NCI-H128 (cell line): ENCODE measurements around the gene TNFAIP1.

Experiments used
- DNase-seq: peaks from one replicate; lab custom pipeline; 2025; ENCODE audit not compliant: unreplicated experiment; lab: John Stamatoyannopoulos, UW

Gene TNFAIP1

DNA sequence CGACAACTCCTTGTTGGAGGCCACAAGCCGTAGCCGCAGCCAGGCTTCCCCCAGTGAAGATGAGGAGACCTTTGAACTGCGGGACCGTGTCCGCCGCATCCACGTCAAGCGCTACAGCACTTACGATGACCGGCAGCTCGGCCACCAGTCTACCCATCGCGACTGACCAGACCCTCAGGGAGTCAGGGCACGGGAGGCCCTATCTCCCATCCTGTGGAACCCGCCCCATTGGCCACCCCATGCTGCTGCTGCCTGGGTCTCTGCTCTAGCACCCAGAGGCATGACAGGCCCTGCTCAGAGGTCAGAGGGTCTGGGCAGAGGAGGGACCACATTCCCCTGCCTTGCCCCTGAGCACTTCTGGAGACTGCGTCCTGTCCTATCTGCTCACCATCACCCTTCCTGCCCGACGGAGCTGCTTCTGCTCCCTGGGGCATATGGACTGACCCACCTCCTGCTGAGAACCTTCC lies 8.9 kb downstream of the TNFAIP1 start:
- DNase-seq: no peak

DNA sequence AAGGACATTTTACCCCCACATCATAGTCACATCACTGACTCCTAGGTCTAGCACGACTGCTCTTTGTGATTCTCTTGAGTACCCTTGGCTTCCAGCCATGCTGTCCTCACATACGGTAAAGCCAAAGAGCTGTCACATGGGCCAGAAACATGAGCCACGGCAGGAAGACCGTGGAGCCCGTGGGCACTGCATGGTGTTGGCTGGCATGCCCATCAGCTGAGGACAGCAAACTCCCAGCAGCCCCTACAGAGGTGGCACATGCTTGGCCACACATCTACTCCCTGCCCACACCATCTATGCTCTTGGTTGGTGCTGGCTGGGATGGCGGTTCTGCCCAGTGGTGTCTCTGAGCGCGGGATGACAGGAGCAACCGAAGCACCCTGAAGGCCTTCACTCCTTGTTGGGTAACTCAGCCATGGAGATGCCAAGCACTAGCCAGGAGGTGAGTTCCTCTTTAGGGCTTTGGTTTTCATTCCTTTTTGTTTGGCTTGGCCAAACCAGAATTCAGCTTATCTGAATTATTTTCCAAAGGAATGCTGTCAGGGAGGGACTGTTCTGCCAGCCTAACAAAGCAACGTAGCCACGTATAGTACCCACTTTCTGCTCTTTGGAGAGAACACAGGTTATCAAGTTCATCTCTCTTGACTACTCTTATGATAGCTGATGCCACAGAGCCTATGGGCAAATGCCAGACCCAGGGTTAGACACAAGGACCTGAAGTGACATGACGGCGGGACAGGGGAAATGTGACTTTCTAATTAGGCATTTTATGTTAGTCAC lies 10.0 kb downstream of the TNFAIP1 start:
- no peak for DNase-seq

DNA sequence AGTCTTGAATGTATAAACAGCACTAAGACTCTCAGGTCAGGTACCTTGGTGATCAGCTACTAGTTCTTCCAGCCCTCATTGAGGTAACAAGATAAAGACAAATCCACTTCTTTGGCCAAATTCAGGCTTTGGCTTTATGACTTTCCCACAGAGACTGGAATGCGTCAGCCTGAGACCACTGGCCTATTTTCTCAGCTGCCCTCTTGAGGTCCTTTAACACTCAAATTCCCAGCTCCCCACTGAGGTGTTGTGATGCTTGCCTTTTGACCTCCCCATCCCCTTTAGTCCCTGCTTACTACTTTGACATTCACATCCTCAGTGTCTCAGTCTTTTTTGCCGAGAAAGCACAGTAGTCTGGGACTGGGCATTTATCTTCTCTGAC lies 10.6 kb downstream of the TNFAIP1 start:
- no peak for DNase-seq

DNA sequence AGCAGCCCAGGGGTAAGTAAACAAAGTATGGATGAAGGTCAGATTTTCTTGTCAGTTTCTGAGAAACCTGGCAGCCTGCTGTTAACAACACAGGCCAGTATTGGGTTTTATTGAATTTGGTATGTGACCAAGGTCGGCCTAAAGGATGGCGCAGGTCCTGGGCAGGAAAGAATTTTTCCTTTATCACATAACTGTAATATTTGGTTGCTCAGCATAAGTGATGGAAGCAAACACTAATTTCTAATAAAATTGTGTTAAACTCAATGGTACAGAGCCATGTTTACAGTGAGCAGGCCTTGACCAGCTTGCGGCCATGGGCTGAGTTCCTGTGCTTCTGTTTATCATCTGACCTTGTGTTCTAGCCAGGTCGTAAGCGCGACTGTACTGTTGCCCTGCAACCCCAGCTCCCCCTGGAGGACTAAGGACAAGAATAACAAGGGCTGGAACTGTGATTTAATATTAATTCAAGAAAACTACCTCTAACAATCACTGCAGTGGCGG lies 11.2 kb downstream of the TNFAIP1 start:
- DNase-seq: no peak

DNA sequence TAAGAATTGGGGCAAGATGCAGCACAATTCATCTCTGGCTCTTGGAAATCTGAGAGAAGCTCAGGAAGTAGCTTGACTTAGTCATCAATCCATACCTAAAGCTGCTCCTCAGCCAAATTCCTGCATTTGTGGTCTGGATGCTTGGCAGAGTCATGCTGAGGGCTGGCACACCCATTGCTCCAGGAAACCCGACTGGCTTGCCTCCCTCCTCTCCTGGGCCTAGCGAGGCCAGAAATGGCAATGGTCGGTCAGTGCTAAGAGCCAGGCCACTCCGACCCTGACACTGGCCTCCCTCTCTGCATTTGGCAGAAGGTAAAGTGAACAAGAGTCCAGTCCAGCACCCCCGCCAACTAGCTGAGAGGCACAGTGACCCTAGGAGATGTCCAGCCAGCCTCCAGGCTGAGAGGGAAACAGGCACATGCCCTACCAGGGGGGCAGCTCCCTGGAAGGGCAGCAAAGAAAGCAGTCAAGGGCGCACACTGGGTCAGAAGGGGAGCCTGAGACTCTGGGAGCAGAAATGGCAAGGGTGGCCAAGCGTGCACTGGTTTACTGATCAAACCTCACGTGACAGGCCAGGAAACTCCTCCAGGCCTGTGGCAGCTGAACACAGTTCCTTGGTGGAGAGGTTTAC lies 11.8 kb downstream of the TNFAIP1 start:
- DNase-seq: no peak

DNA sequence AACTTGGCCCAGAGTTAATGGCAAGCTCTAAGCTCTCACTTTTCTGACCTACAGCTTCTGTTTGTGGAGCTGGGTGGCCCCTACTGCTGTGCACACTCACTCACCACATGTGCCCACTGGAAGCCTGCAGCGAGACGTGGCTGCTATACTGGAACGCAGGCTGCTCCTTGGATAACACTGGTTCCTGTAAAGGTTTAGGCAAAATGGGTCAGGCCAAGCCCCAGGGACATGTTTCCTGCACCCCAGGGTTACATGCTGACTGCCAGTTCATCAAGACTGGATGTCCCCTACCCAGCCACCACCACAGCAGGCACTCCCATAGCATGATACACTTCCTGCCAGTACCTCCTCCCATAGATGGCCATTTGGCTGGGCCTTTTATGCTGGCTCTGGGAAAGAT lies 13.4 kb downstream of the TNFAIP1 start:
- DNase-seq: no peak

DNA sequence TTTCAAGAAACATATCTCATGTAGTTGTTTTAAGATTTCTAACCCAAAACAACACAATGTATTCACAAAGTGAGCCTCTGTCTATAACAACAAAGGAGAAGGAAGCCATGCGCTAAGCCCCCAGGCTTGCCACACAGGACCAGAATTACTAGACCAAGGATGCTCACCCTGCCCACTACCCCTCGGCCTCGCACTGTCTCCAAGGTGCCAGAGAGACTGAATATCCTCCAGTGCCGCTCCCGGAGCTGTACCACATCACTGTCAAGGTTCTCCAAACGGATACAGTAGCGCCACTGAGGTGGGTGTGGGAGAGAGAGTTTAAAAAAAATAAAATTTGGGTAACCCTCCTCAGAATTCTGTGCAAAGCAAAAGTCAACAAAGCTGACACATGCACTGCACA lies 14.7 kb downstream of the TNFAIP1 start:
- no peak for DNase-seq

DNA sequence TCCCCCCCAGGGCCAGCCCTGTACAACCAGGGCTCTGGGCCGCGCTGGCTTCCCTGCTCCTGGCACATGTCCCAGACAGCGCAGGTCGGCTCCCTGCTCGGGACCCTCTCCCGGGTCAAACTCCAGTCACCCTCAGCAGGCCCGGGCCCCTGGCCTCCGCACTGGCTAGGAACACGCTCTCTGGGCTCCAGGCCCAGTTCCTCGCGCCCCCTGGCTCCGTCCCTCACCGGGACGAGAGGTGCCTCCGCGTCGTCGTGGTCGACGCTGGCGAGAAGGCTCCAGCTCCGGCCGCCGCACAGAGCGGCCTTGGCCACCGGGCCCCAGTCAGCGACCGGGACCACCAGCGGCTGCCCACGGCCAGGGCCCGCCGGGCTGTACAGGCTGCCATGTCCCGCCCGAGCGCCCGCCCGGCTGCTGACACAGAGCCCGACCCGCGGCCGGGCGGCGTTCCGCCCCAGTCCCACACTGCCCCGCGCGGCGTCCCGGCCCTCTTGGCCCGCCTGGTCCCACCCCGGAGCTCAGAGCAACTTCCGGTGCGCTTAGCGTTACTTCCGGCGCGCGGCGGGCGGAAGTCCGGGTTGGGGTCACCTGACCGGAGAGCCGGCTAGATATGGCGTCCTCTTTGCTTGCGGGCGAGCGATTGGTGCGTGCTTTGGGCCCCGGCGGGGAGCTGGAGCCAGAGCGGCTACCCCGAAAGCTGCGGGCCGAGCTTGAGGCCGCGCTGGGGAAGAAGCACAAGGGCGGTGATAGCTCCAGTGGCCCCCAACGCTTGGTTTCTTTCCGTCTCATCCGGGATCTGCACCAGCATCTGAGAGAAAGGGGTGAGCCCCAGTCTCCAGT lies 21.7 kb downstream of the TNFAIP1 start, which contains the start of gene POLDIP2:
POLDIP2 (minus strand) TSS at position 467 of the 840 bp plus-strand sequence; CDS start at position 388, 79 bp downstream.
- DNase-seq: peak; percentile 78

DNA sequence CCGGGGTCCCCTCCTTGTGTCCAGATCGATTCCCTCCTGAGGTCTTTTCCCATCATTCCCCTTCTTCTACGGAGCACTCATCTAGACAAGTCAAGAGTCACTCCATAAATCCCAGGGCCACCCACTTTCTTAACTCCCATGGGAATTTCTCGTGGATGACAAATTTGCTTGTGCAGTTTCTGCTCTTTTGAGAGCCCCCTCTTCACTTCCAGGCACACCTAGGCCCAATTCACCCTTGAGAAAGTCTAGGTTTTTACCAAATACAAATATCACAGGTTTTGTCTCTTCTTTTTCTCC lies 22.3 kb downstream of the TNFAIP1 start:
- DNase-seq: no peak

DNA sequence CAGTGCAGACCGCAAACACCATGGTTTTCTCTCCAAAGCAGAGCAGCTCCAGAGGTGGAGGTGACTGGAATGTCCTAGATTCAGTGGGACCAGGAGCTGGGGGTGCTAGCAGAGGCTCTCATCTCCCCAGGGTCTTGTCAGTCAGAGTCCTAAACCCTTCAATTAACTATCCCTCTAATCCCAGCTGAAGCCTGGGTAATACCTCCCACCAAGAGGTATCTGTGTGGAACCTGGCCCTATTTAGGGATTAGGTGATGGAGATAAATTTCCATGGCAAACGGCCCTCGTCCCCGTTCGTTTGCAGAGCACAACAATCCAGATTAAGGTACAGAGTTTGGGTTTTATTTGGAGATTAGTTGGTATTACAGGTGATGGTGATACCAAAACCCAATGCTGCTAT lies 27.6 kb downstream of the TNFAIP1 start:
- no peak for DNase-seq

DNA sequence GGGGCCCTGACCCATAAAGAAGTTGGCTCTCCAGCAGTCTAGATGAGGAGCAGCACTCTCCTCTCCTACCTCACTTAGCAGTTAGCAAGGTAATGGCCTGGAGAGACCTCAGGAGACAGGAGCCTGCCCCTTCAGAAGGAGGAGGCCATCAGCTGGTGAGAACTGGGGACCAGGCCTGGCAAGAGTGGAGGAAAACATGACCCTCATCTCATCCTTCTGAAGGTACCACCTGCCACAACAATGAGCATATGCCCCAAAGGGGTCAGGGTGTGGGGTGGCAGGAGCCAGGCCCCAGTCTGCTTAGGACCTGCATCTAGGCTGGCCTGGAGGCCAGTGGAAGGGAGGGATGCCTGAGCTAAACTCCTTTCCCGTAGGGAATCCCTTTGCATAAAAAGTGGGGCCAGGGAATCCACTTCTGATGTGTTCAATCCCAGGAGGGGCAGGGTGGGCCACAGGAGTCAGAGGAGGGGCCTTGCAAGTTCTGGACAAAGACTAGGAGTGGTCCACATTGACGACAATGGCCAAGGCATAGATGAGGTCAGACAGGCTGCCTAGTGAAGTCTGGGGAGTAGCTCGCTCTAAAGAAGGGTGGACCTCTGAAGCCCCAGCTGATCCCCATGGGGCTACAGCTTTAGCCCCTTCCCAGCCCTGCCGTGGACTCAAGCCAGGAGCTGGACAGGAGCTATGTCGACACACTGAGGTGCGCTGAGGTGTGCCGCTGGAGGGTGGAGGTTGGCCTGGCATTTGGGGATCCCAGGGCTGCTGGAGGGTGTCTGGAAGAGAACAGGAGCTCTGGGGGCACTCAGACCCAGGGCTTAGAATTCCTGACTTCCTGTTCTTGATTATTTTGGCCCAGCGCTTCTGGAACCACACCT lies 28.5 kb downstream of the TNFAIP1 start:
- DNase-seq: no peak

DNA sequence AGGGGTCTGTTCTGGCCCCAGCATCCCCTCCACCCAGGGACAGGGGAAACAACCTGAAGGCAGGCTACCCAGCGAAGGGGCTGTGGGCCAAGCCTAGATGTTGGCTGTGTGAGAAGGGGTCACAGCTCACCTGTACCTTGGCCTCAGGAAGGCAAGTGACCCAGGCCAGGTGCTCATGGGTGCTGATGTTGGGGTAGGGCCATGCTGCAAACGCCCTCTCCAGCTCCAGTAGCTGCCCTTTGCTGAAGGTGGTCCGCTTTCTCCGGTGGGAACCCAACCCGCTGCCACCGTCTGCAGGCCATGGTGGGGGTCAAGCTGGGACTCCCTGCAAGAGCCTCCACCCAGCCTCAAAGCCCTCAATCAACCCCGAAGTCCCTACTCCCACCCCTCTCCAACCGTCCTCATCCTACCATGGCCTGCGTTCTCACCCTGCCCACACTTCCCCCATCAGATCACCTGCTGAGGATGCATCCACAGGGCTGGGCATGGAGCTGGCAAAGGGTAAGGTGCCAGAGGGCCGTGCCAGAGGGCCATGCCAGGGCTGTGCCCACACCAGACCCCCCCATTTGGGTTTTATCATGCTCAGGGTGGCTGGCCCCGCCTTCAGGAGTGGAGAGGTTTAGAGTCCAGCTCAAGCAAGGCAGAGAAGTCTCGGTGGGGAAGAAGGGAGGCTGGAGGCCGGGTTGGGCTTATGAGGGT lies 29.3 kb downstream of the TNFAIP1 start, which contains the start of gene SEBOX:
SEBOX (minus strand) TSS at position 535 of the 699 bp plus-strand sequence; CDS start at position 487, 48 bp downstream.
- no peak for DNase-seq

DNA sequence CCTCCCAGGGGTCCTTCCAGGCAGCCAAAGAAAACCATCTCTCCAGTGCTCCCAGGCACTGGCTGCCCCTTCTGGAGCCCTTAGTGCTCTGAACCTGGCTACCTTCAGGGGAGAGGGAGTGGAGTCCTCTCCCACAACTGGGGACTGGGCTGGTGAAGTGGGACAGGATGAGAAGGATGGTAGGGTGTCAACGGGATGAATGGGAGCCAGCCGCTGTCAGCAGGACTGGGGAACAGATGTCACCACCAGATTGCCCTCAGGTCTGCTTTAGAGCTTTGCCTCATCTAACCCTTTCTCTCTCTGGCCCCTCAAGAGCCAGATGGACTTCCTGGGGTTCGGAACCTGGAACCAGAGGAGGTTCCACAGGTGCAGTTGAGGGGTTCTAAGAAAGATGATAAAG lies 29.9 kb downstream of the TNFAIP1 start:
- no peak for DNase-seq

DNA sequence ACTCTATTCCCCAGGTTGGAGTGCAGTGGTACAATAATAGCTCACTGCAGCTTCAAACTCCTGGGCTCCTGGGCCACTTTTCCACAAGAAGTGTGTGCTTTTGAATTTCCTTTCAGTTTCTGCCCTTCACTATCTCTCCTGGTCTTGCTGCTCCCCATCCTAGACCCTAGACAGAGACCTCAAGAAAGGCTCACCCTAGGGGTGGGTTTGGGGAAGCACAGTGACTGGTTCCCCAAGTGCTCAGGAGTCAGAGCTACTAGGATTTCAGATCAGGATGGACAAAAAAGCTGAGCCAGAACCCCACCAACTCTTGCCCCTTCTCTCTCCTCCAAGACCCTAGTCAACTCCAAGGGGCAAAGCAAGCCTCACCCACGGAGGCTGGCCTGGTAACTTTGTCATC lies 31.0 kb downstream of the TNFAIP1 start:
- DNase-seq: no peak

DNA sequence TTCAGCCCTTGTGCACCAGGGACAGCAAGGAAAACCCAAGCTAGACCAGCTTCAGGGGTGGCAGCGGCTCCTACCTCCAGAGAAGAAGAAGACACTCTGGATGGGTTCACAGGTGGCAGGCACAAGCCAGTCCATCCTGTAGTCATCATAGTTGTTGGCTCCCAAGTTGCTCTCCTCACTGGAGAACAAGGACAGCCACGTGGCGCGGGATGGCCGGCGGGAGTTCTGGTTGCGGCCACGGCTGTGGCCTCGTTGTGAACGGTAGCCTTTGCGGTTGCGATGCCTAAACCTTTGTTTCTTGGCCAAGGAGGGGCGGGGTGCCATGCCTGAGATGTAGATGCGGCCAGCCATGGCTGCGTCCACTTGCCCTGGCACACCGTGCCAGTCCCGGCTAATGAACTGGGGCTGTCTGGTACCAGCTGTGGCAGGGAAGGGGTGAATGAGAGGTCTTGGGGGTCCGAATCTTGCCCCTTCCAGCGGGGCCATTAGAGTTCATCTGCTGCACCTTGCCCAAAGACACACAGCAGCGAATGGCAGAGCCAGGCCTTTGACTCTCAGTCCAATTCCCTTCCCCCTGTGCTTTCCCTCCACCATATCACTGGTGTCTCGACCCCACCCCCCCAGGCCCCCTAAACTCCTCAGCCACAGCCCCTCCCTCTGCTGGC lies 32.2 kb downstream of the TNFAIP1 start:
- no peak for DNase-seq

DNA sequence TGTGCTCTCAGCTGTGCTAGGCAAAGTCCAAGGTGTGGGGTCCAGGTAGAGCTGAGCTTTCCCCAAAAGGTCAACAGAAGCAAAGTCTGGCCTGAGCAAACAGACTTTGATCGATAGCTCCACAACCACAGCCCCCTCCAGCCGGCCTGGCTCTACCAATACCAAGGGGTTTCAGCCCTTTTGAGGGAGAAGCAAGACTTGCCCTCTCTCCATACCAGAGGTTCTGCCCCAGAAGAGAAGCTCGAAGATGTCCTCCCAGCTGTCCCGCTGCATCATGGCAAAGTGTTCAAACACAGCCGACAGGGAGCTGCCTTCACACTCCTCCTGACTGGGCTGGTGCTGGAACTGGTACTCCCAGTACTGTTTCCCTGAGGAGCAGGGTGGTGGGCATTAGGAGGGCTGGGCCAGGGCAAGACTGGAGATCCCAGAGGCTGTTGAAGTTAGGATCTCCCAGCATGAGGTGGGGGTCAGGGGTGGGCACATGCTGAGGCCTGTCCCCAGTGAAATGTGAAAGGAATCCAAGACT lies 32.8 kb downstream of the TNFAIP1 start:
- DNase-seq: no peak

DNA sequence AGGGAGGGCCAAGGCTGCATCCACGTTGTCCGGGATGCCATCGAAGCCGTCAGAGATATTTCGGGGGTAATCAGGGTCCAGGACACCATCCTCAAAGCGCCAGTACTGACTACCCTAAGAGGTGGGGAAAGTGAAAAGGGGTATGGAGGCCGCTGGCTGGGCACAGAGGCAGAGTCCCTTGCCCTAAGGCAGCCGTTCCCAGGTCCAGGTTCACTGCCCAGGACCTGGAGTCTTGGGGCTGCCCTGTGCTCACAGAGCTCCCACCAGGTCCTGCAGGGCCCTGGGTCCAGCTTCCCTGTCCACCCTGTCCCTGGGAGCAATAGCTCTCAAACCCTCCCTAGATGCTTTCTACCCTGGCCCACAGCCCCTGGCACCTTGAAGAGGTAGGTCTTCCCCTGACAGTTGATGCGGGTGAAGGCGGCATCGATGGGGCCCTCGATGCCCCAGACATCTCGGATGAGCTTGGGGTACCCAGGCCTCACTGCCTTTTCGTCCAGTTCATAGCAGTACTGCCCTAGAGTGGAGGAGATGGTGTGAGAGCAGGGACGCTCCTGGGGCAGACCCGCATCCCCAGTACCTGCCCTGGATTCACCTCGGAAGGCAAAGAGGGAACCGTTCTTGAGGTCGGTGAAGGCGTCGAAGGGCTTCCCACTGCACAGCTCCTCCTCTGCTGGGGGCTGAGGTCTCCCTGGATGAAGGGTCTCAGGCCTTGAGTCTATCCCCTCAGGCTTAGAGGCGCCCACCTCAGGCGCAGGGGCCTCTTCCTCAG lies 33.5 kb downstream of the TNFAIP1 start:
- no peak for DNase-seq

DNA sequence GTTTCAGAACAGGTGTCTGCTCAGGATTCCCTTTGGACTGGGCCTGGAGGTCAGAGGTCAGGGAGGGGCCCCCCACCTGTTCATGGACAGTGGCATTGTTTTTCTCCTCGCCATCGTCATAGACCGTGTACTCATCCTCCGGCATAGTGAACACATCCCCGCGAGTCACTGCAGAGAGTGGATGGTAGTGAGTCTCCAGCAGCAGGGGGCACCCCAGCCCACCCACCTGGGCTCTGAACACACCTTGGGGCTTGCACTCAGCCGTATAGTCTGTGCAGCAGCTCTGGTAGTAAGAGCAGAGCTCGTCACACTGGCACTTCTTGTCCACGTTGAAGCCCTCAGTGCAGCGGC lies 34.1 kb downstream of the TNFAIP1 start:
- no peak for DNase-seq
